MCF 10A (cell line): Measurements from ENCODE around the gene DUOXA2. TPM values are rescaled to one million over a fixed set of nuclear protein-coding genes. Genes with fewer than 3 reads are reported as not detected.

Experiments used
- BruUV-seq: library from RNA; stranded (reverse); fragments of 400-500 nt; replicated peaks from 2 replicates; lab custom pipeline; 2021; lab: Mats Ljungman, UMichigan
- CTCF ChIA-PET: fragments of 300-600 bp; sonication (Branson Sonifier 250); formaldehyde crosslinking; extraction: SDS; loops from one replicate; lab custom pipeline; 2021; ENCODE audit warnings: antibody characterized with exemption, inconsistent platforms; lab: Yijun Ruan, JAX
- POLR2A ChIA-PET: fragments of 300-600, 350-650 bp; sonication (Branson Sonifier 250); formaldehyde crosslinking; extraction: SDS; loops from one replicate; lab custom pipeline; 2020; ENCODE audit warnings: antibody characterized with exemption, inconsistent platforms; lab: Yijun Ruan, JAX
- DNase-seq: peaks from one replicate; pipeline ENCODE4 v3.0.0-alpha.2; 2018; ENCODE audit not compliant: unreplicated experiment
- H3K27ac Mint-ChIP-seq: one replicate; pipeline ENCODE4 v1.8.0; 2022; ENCODE audit warnings: mild to moderate bottlenecking, low read depth, mixed read lengths; ENCODE audit not compliant: unreplicated experiment
- H3K27me3 Mint-ChIP-seq: one replicate; pipeline ENCODE4 v1.8.0; 2022; ENCODE audit warnings: mixed read lengths; ENCODE audit not compliant: insufficient read depth, unreplicated experiment
- H3K36me3 Mint-ChIP-seq: one replicate; pipeline ENCODE4 v1.8.0; 2022; ENCODE audit warnings: mild to moderate bottlenecking, moderate library complexity, mixed read lengths; ENCODE audit not compliant: insufficient read depth, unreplicated experiment
- H3K4me1 Mint-ChIP-seq: one replicate; pipeline ENCODE4 v1.8.0; 2022; ENCODE audit warnings: mixed read lengths; ENCODE audit not compliant: insufficient read depth, unreplicated experiment
- H3K4me3 Mint-ChIP-seq: one replicate; pipeline ENCODE4 v1.8.0; 2022; ENCODE audit warnings: mild to moderate bottlenecking, moderate library complexity, mixed read lengths; ENCODE audit not compliant: unreplicated experiment
- H3K9me3 Mint-ChIP-seq: one replicate; pipeline ENCODE4 v1.8.0; 2022; ENCODE audit warnings: mixed read lengths; ENCODE audit not compliant: unreplicated experiment
- CTCF ChIP-seq: fragments of 200-600 bp; IDR thresholded peaks from one replicate; pipeline ENCODE4 v1.8.0; 2022; ENCODE audit warnings: antibody characterized with exemption, mild to moderate bottlenecking; ENCODE audit not compliant: unreplicated experiment
- intact Hi-C: fragments of 100-400 bp; cut with micrococcal nuclease; formaldehyde crosslinking; loops from 2 replicates; pipeline ENCODE4 v1.14.1; 2022
- total RNA-seq: library from RNA; stranded (reverse); gene quantifications from 2 replicates; pipeline ENCODE4 v1.2.3, GENCODE V29; 2022

The DUOXA2 gene
- total RNA-seq, 1 experiment from 2014 or later = not detected

DNA sequence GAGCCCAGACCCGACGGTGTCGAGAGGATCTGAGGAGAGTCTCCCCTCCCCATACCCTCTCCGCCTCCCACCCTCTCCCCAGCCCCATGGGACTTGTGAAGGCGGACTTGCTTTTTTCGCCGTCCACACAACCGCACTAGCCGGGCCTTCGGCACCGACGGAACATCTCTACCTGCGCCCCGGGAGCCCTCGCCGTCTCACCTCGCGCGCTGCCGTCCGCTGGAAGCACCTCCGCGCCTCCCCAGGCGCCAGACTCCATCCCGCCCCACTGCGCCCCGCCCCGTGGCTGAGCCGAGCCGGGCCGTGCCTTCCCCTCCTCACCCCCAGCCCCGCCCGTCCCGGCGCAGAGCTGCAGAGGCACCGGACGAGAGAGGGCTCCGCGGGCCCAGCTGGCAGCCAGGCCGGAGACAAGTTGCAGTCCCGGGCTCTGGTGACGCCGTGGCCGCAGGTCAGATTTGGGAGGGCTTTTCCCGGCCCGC lies 15.6 kb downstream of the DUOXA2 start, which contains the start of the genes DUOX1 and DUOXA1:
TSS of gene DUOX1 (plus strand) at position 344 of the 479 bp plus-strand sequence. CDS start 1,973 bp downstream, outside the sequence.
TSS of gene DUOXA1 (minus strand) at position 229 of the 479 bp plus-strand sequence. CDS start 6,865 bp downstream, outside the sequence.
- no TSS peak for BruUV-seq

GRCh38 chr15:45130291-45131000 lies 16.3 kb downstream of the DUOXA2 start:
- H3K36me3 Mint-ChIP-seq = peaks cover 6% of the 10 kb centered on the region
- TF ChIP-seq CTCF = no peak
- H3K4me3 Mint-ChIP-seq = peak overlapping the region; percentile 70
- no peaks in the 10 kb centered on the region for H3K9me3 Mint-ChIP-seq
- H3K27ac Mint-ChIP-seq = peak overlapping the region; percentile 29
- BruUV-seq = no TSS peak
- DNase-seq = no peak
- CTCF ChIA-PET = interaction anchor here (0.6 to 3.5 kb wide), 8 partner anchors 9 to 300 kb away, joined by 3 to 11 read pairs (median 4); no protein-coding TSS in a partner anchor
- intact Hi-C loops = no loop called here
- peaks cover 17% of the 10 kb centered on the region for H3K4me1 Mint-ChIP-seq
- peaks cover 12% of the 10 kb centered on the region for H3K27me3 Mint-ChIP-seq
- POLR2A ChIA-PET = interaction anchor here (0.6 to 1.5 kb wide), 8 partner anchors 16 to 149 kb away, joined by 3 to 9 read pairs (median 6); no protein-coding TSS in a partner anchor

More for the DNA sequence above, 15.6 kb downstream of the DUOXA2 start, which contains the start of the genes DUOX1 and DUOXA1:
- Mint-ChIP-seq H3K27me3 (peaks cover 20% of the 10 kb centered on the region), H3K27ac (peak within 1 kb of the TSS; percentile 29), H3K9me3 (no peaks in the 10 kb centered on the region), H3K4me1 (peaks cover 17% of the 10 kb centered on the region), H3K4me3 (peak within 1 kb of the TSS; percentile 70), H3K36me3 (peaks cover 6% of the 10 kb centered on the region)
- ChIA-PET POLR2A (interaction anchor here (1.1 to 1.3 kb wide), 4 partner anchors 20 to 273 kb away, joined by 3 to 9 read pairs (median 4); a partner anchor contains a TSS), CTCF (interaction anchor here (0.6 to 3.5 kb wide), 4 partner anchors 8 to 157 kb away, joined by 3 to 11 read pairs (median 4); no protein-coding TSS in a partner anchor)
- peak; percentile 54 for DNase-seq
- no peak for TF ChIP-seq CTCF
- intact Hi-C loops = loop anchor here (5.0 kb wide), 1 partner anchor 328 kb away; no protein-coding TSS in a partner anchor

- POLR2A ChIA-PET = interaction anchor here (0.8 to 1.7 kb wide), 6 partner anchors 15 to 148 kb away, joined by 3 to 6 read pairs (median 5); no protein-coding TSS in a partner anchor
- intact Hi-C loops = no loop called here
- DNase-seq = no peak
- CTCF ChIA-PET = interaction anchor here (0.6 to 3.5 kb wide), 7 partner anchors 8 to 147 kb away, joined by 3 to 11 read pairs (median 4); no protein-coding TSS in a partner anchor
- Mint-ChIP-seq H3K27ac (no peak overlapping the region), H3K27me3 (peaks cover 2% of the 10 kb centered on the region), H3K36me3 (peaks cover 12% of the 10 kb centered on the region), H3K9me3 (no peaks in the 10 kb centered on the region), H3K4me1 (peaks cover 17% of the 10 kb centered on the region), H3K4me3 (no peak overlapping the region)
- no TSS peak for BruUV-seq
- TF ChIP-seq CTCF = no peak
Observed at GRCh38 chr15:45131510-45131909, 17.4 kb downstream of the DUOXA2 start.
